ENCODE measurements around the gene CYP2E1. TPM values are rescaled to one million over a fixed set of nuclear protein-coding genes. Genes with fewer than 3 reads are reported as not detected.

The CYP2E1 gene
- total RNA-seq, 4 donors from 2014 or later: 0.20 to 2.6 (median 1.4) TPM

DNA sequence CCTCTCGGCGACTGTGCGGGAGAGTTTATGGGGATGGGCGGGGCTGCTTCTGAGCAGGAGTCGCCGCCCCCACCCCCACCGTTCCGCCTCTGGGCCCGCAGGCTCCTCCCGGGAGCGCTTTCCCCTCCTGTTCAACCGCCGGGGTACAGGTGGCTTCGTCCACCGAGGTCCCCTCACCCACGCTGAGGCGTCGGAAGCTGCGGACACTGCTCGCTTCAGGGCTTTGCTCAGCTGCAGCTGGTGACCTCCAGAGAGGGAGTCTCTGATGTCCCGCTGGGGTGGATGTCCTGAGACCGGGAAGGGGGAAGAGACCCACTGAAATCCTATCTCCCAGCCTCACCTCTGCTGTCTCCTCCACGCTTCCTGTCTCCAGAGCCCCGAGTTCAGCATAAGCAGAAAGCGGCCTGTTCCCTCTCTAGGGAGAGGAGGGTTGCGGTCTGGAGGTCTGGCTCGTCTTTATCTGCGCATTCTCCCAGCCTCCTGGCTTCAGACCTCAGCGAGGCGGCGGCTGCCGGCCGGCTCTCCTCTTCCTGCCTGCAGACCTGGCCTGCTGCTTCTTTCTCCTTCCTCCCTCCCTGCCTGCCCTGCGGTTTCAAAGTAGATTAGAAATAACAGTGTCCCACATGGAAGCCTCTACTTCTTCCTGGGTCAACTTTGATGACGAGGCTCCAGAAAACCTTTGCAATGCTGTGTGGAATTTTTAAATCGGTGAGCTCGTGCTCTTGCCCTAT, 1.8 kb downstream of the CYP2E1 start:
- Histone ChIP-seq H3K36me3 (no peaks in the 10 kb centered on the region), H3K9me3 (no peaks in the 10 kb centered on the region), H3K4me3 (replicated peaks in 1 of 3) (no peak overlapping the region), H3K4me1 (peaks cover 0 to 14% of the 10 kb centered on the region in 2 donors), H3K27me3 (peaks cover 10% of the 10 kb centered on the region), H3K27ac (no peak overlapping the region)
- no peak for DNase-seq
- TF ChIP-seq, protein P1, sequence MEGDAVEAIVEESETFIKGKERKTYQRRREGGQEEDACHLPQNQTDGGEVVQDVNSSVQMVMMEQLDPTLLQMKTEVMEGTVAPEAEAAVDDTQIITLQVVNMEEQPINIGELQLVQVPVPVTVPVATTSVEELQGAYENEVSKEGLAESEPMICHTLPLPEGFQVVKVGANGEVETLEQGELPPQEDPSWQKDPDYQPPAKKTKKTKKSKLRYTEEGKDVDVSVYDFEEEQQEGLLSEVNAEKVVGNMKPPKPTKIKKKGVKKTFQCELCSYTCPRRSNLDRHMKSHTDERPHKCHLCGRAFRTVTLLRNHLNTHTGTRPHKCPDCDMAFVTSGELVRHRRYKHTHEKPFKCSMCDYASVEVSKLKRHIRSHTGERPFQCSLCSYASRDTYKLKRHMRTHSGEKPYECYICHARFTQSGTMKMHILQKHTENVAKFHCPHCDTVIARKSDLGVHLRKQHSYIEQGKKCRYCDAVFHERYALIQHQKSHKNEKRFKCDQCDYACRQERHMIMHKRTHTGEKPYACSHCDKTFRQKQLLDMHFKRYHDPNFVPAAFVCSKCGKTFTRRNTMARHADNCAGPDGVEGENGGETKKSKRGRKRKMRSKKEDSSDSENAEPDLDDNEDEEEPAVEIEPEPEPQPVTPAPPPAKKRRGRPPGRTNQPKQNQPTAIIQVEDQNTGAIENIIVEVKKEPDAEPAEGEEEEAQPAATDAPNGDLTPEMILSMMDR (IDR thresholded peaks at IDR 0.05): no peak
- no peak for TF ChIP-seq POLR2A (IDR thresholded peaks at IDR 0.05)
- intact Hi-C loops (cut with DNase I): no loop called here
- 2 to 39% methylated on average over 25 to 29 of the region's 37 CpGs for WGBS, 2 donors

DNA sequence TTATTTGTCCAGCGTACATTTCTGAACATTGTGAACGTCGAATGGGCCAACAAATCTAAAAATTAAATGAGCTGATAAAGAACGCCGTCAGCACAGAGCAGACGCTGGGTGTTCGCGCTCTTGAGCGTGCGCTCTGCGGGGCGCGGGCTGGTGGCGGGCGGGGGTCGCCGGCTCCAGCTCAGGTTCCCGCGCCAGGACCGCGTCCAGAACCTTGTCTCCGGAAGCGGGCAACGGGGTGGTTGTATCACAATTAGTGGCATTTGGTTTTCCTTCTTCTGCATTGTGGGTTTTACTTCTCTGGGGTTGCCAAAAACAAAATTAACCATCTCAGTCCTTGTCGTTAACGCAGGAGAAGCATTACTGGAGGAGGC, 2.4 kb downstream of the CYP2E1 start:
- WGBS, 2 donors: 9 to 72% methylated on average over 24 to 25 of the region's 26 CpGs
- H3K27ac ChIP-seq: no peak overlapping the region
- no peak overlapping the region for H3K4me3 ChIP-seq (replicated peaks in 1 of 3)
- intact Hi-C loops (cut with DNase I): no loop called here
- DNase-seq: no peak
- H3K36me3 ChIP-seq: no peaks in the 10 kb centered on the region
- TF ChIP-seq, protein P1 (IDR thresholded peaks at IDR 0.05): no peak
- no peak for TF ChIP-seq POLR2A (IDR thresholded peaks at IDR 0.05)
- H3K4me1 ChIP-seq: peaks cover 0 to 14% of the 10 kb centered on the region in 2 donors
- H3K9me3 ChIP-seq: no peaks in the 10 kb centered on the region
- H3K27me3 ChIP-seq: peaks cover 10% of the 10 kb centered on the region

DNA sequence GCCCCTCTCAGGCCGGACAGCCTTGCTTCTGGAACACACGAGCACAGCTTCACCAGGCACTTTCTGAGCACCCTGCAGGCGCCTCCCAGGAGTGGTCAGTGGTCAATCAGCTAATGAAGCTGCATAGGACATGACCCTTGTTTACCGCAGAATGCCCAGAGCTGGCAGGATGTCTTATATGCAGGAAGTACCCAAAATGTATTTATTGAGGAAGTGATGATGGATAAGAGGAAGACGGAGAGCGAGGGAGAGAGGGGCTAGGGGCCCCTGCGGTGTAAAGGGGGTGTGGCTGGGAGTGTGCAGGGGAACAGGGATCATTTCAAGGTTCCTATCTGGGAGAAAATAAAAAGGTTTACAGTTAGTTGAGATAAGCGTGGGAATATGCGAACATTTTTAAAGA, 3.3 kb downstream of the CYP2E1 start:
- intact Hi-C loops (cut with DNase I): no loop called here
- H3K27ac ChIP-seq: no peak overlapping the region
- no peak for TF ChIP-seq POLR2A (IDR thresholded peaks at IDR 0.05)
- TF ChIP-seq, protein P1 (IDR thresholded peaks at IDR 0.05): no peak
- peaks cover 10% of the 10 kb centered on the region for H3K27me3 ChIP-seq
- 65 to 66% methylated on average over 9 of the region's 9 CpGs for WGBS, 2 donors
- H3K36me3 ChIP-seq: no peaks in the 10 kb centered on the region
- H3K4me3 ChIP-seq (replicated peaks in 1 of 3): no peak overlapping the region
- H3K9me3 ChIP-seq: no peaks in the 10 kb centered on the region
- no peak for DNase-seq
- H3K4me1 ChIP-seq: peaks cover 0 to 14% of the 10 kb centered on the region in 2 donors

DNA sequence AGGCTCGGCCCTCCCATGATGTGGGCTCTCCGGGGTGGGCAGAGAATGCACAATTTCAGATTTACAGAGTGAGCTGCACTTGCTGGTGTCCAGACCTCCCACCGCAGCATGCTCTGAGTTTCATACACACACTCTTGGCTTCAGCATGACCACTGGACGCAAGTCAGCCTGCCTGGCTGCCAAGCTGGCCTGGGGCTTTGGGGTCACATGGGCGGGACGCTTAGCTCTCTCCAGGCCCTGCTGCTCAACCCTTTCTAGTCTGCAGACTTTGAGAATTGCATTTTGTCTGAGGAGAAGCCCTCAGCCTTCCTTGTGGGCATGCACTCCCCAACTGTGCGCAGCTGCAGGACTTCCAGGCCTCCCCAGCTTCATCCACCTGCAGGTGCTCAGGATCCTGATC, 5.7 kb downstream of the CYP2E1 start:
- TF ChIP-seq, protein P1 (IDR thresholded peaks at IDR 0.05): no peak
- TF ChIP-seq POLR2A (IDR thresholded peaks at IDR 0.05): no peak
- Histone ChIP-seq H3K36me3 (no peaks in the 10 kb centered on the region), H3K4me1 (peaks cover 0 to 14% of the 10 kb centered on the region in 2 donors), H3K27ac (no peak overlapping the region), H3K4me3 (replicated peaks in 1 of 3) (no peak overlapping the region), H3K9me3 (no peaks in the 10 kb centered on the region), H3K27me3 (peaks cover 9% of the 10 kb centered on the region)
- WGBS, 2 donors: 69 to 79% methylated on average over 7 of the region's 7 CpGs
- intact Hi-C loops (cut with DNase I): no loop called here
- no peak for DNase-seq

DNA sequence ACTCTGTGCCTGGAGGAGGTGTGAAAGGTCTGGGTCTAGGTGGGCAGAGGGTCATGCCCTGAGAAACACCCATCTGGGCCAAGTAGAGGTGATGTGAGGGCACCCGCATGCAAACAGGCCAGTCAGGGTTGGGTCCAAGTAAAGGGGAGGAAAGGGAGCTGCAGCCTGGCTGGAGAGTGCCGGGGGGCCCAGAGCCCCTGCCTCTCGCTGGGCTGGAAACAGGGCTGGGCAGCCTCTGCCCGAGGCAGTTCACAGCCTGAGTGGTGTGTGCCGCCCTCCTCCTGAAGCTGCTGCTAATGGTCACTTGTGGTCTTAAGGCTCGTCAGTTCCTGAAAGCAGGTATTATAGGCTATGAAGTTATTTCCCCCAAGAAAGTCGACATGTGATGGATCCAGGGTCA, 7.3 kb downstream of the CYP2E1 start:
- no peaks in the 10 kb centered on the region for H3K27me3 ChIP-seq
- WGBS, 2 donors: 80 to 89% methylated on average over 7 of the region's 7 CpGs
- intact Hi-C loops (cut with DNase I): no loop called here
- H3K36me3 ChIP-seq: no peaks in the 10 kb centered on the region
- no peaks in the 10 kb centered on the region for H3K9me3 ChIP-seq
- no peak overlapping the region for H3K27ac ChIP-seq
- no peak overlapping the region for H3K4me3 ChIP-seq (replicated peaks in 1 of 3)
- TF ChIP-seq POLR2A (IDR thresholded peaks at IDR 0.05): no peak
- H3K4me1 ChIP-seq: no peaks in the 10 kb centered on the region
- DNase-seq: no peak
